Measurements from ENCODE around the gene PRR15L. TPM values are rescaled to one million over a fixed set of nuclear protein-coding genes. Genes with fewer than 3 reads are reported as not detected.

The PRR15L gene
- polyA plus RNA-seq, 3 donors, result not detected

GRCh38 chr17:47969930-47970724 lies 12.4 kb upstream of the PRR15L start:
- Mint-ChIP-seq H3K4me1 (peaks cover 23% of the 10 kb centered on the region), H3K27ac (peak overlapping the region in 5 of 7 donors; percentile 1 to 61 (median 17)), H3K27me3 (ENCODE audit: low read depth in 3 of 3) (peaks cover 2% of the 10 kb centered on the region in 3 donors), H3K4me3 (peak overlapping the region; percentile 88 to 91), H3K9me3 (peaks cover 0 to 2% (median 0%) of the 10 kb centered on the region in 7 donors), H3K36me3 (peaks cover 20% of the 10 kb centered on the region in 2 donors)
- no peaks in the 10 kb centered on the region for H3K27me3 ChIP-seq (ENCODE audit: control insufficient read depth in 2 of 2, insufficient read depth in 2 of 2, low read length in 2 of 2)
- no peaks in the 10 kb centered on the region for H4K20me1 ChIP-seq (ENCODE audit: insufficient read depth, low read length)
- H3K79me2 ChIP-seq (ENCODE audit: insufficient read depth, low read length), result peaks cover 31% of the 10 kb centered on the region
- no peak overlapping the region for H3K9ac ChIP-seq (ENCODE audit: insufficient read depth, low read length, poor library complexity, severe bottlenecking)
- intact Hi-C loops (cut with micrococcal nuclease), result loop anchor here in 1 of 2 donors (5.0 to 10.0 kb wide), 2 partner anchors 128 to 135 kb away; partner anchors contain the start of genes CBX1, SCRN2 and SNX11
- H3K4me2 ChIP-seq (replicated peaks; ENCODE audit: extremely low read depth, low read length, poor library complexity, severe bottlenecking), result peak overlapping the region; percentile 89
- no peaks in the 10 kb centered on the region for H3K9me3 ChIP-seq (replicated peaks in 1 of 2; ENCODE audit: control insufficient read depth in 1 of 2, insufficient read depth in 1 of 2, low read length in 2 of 2)
- H3K36me3 ChIP-seq (replicated peaks in 1 of 2; ENCODE audit: control insufficient read depth in 1 of 2, insufficient read depth in 2 of 2, low read length in 2 of 2), result peaks cover 16 to 22% of the 10 kb centered on the region in 2 donors
- DNase-seq, result no peak
- WGBS (ENCODE audit: insufficient coverage), result 67% methylated on average over 10 of the region's 15 CpGs
- H3K4me1 ChIP-seq (ENCODE audit: control insufficient read depth in 1 of 2, insufficient read depth in 2 of 2, low read length in 2 of 2), result peaks cover 20 to 22% of the 10 kb centered on the region in 2 donors
- no peak overlapping the region for H3K27ac ChIP-seq (ENCODE audit: low read depth in 1 of 2, low read length in 2 of 2)
- H2AFZ ChIP-seq (ENCODE audit: insufficient read depth, low read depth, low read length, poor library complexity, severe bottlenecking), result peak overlapping the region; percentile 99
- H3K4me3 ChIP-seq (replicated peaks in 1 of 3; ENCODE audit: low read depth in 2 of 3, low read length in 3 of 3), result peak overlapping the region; percentile 19 to 99 (median 21)
- TF ChIP-seq, protein P1, sequence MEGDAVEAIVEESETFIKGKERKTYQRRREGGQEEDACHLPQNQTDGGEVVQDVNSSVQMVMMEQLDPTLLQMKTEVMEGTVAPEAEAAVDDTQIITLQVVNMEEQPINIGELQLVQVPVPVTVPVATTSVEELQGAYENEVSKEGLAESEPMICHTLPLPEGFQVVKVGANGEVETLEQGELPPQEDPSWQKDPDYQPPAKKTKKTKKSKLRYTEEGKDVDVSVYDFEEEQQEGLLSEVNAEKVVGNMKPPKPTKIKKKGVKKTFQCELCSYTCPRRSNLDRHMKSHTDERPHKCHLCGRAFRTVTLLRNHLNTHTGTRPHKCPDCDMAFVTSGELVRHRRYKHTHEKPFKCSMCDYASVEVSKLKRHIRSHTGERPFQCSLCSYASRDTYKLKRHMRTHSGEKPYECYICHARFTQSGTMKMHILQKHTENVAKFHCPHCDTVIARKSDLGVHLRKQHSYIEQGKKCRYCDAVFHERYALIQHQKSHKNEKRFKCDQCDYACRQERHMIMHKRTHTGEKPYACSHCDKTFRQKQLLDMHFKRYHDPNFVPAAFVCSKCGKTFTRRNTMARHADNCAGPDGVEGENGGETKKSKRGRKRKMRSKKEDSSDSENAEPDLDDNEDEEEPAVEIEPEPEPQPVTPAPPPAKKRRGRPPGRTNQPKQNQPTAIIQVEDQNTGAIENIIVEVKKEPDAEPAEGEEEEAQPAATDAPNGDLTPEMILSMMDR (IDR thresholded peaks at IDR 0.05), result no peak

GRCh38 chr17:47968836-47969235 lies 11.2 kb upstream of the PRR15L start:
- H3K36me3 Mint-ChIP-seq, result peaks cover 7 to 8% of the 10 kb centered on the region in 2 donors
- WGBS (ENCODE audit: insufficient coverage), result 100% methylated on average over 5 of the region's 5 CpGs
- Histone ChIP-seq H3K79me2 (ENCODE audit: insufficient read depth, low read length) (peaks cover 26% of the 10 kb centered on the region), H2AFZ (ENCODE audit: insufficient read depth, low read depth, low read length, poor library complexity, severe bottlenecking) (no peak overlapping the region), H3K27ac (ENCODE audit: low read depth in 1 of 2, low read length in 2 of 2) (no peak overlapping the region), H4K20me1 (ENCODE audit: insufficient read depth, low read length) (no peaks in the 10 kb centered on the region), H3K36me3 (replicated peaks in 1 of 2; ENCODE audit: control insufficient read depth in 1 of 2, insufficient read depth in 2 of 2, low read length in 2 of 2) (peaks cover 4 to 9% of the 10 kb centered on the region in 2 donors), H3K4me2 (replicated peaks; ENCODE audit: extremely low read depth, low read length, poor library complexity, severe bottlenecking) (no peak overlapping the region), H3K4me3 (replicated peaks in 1 of 3; ENCODE audit: low read depth in 2 of 3, low read length in 3 of 3) (no peak overlapping the region), H3K4me1 (ENCODE audit: control insufficient read depth in 1 of 2, insufficient read depth in 2 of 2, low read length in 2 of 2) (peaks cover 20 to 22% of the 10 kb centered on the region in 2 donors), H3K9ac (ENCODE audit: insufficient read depth, low read length, poor library complexity, severe bottlenecking) (no peak overlapping the region), H3K27me3 (ENCODE audit: control insufficient read depth in 2 of 2, insufficient read depth in 2 of 2, low read length in 2 of 2) (no peaks in the 10 kb centered on the region), H3K9me3 (replicated peaks in 1 of 2; ENCODE audit: control insufficient read depth in 1 of 2, insufficient read depth in 1 of 2, low read length in 2 of 2) (no peaks in the 10 kb centered on the region)
- intact Hi-C loops (cut with micrococcal nuclease), result no loop called here
- no peak overlapping the region for H3K4me3 Mint-ChIP-seq
- no peak for DNase-seq
- H3K27ac Mint-ChIP-seq, result no peak overlapping the region
- H3K4me1 Mint-ChIP-seq, result peaks cover 23% of the 10 kb centered on the region
- peaks cover 2% of the 10 kb centered on the region in 3 donors for H3K27me3 Mint-ChIP-seq (ENCODE audit: low read depth in 3 of 3)
- H3K9me3 Mint-ChIP-seq, result peaks cover 0 to 2% (median 0%) of the 10 kb centered on the region in 7 donors
- TF ChIP-seq, protein P1 (IDR thresholded peaks at IDR 0.05), result no peak
